Renal cortex interstitium (tissue), 11 donors: ENCODE data around the gene RPS3. TPM values are rescaled to one million over a fixed set of nuclear protein-coding genes. Genes with fewer than 3 reads are reported as not detected.

ENCODE experiments used
- DNase-seq, 11 donors: peaks; one replicate each; pipeline ENCODE4 v3.0.0-alpha.2; 2013; ENCODE audit warnings: low read depth in 9 of 11, low spot score in 4 of 11; ENCODE audit errors: extremely low read depth in 1 of 11
- polyA plus RNA-seq, 3 donors: library from polyadenylated mRNA; unstranded; fragments of 120-200 nt; gene quantifications; one replicate each; pipeline ENCODE4 v1.2.1, GENCODE V29; 2013; ENCODE audit not compliant: insufficient read length in 3 of 3

The RPS3 gene
- polyA plus RNA-seq, 3 donors = 2,435 to 2,872 (median 2,684) TPM

DNA sequence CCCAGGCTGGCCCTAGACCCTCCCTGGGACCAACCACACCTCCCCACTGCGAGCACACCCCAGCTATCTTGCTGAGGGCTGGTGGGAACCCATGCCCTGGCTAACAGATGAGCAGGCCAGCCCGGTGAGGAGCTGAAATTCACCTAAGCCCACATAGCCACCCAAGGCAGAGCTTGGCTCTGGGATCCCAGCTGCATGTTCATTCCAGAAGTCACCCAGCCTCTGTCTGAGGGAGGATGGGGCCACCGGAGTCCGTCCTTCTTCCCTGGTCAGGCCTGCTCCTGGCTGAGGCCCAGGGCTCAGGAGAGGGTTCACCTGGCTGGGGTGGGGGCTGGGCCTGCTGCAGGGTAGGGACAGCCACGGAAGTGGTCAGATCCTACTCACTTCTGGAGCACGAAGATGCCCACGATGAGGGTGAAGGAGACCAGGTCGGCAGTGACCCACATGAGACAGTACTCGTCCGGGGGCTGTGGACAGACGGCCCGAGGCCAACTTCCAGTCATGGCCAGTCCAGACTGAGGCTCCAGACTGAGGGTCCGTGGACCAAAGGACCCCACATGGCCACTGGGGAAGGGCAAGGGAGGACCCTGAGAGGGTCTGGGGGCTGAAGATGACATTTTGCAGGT is 40.3 kb downstream of the RPS3 start:
- DNase-seq = no peak

DNA sequence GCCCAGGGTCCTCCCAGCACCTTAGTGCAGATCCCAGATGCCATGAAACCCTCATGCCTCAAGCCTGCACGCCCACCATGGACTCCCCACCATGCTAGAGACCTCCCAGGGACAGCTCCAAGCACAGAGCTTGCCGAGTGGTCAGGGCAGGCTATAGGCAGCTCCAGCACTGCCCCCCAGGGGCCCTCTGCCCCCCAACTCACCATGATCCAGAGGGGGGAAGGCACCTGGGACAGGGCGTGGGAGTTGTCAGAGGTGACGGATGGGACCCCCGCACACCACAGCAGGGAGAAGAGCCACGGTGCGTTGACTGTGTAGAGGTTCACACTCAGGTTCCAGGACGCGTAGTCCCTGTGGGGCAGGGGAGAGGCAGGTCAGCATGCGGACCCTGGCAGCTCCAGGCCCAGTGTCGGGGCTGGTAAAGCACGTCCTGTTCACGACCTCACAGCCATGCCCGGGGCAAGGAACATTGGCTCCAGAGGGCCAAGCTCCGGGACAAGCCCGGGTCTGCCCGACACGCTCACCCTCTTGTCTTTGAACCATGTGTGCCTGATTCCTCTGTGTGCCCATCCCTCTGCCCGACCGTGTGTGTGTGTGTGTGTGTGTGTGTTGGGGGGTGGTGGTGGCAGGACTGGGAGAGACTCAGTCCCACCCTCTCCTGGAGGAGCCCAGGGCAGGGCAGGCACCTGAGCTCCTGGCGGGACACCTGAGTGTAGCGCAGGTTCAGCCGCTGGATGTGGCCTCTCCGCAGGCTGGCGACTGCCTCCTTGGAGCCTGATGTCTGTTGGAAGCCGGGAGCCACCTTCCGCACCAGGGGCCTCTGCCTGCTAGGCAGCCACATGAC is 41.9 kb downstream of the RPS3 start:
- no peak for DNase-seq

DNA sequence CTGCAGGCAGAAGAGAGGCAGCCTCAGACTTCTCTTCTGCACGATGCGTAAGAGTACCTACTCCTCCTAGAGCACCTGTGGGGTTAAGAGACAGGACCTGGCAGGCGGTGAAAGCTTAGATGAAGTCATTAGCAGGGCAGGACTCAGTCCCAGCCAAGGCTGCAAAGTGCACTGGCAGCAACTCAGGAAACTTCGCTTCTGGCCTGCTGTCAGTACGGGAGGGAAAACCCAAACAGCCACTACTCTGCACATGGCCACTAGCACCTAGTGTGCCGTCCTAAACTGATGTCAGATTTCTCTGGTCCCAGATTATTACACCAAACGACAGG is 42.5 kb downstream of the RPS3 start:
- no peak for DNase-seq

DNA sequence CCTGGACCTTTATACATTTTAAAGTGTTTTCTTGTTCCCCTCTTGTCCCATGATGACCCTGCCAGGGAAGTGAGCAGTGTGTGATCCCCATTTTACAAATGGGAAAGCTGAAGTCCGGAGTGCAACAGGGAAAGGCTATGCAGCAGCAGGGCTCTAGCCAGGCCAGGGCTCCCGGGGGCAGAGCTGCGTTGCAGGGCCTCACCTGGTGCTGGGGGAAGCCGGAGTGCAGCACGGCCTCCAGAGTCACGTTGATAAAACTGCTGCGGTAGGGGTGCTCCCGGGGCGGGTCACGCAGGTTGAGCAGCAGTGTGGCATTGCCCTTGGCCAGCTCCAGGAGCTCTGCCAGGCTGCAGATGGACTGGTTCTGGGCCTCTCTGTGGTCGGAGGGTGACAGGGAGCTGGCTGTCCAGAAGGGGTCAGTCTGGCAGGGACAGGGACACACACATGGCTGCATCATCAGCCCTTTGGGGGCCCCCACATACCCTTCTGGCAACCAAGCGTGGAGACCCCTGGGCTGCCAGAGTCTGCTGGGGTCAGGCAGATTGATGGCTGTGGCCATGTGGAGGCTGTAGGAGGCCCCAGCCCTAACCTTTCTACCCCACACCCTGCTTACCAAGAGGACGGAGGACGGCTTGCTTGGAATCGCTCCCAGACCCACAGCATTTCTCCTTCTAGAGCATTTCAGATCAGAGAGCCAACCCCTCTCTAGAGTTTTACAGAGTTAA is 43.0 kb downstream of the RPS3 start:
- DNase-seq = no peak

DNA sequence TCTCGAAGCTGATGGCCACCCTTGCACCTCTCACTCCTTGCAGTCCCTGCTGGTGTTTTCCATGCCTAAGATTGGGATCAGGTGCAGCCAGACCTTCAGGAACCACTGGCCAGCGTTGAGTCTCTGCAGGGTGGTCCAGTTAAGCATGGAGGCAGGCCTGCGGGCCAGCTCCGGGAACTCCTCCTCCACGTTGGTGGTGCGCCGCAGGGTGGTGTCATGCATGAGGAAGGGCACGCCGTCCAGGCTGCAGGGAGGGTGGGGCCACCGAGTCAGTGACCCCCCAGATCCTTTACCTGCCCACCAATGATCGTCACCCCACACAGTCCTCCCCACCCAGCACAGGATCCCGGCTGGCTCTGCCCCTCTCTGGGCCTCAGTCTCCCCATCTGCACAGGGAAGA is 43.7 kb downstream of the RPS3 start:
- DNase-seq = no peak

DNA sequence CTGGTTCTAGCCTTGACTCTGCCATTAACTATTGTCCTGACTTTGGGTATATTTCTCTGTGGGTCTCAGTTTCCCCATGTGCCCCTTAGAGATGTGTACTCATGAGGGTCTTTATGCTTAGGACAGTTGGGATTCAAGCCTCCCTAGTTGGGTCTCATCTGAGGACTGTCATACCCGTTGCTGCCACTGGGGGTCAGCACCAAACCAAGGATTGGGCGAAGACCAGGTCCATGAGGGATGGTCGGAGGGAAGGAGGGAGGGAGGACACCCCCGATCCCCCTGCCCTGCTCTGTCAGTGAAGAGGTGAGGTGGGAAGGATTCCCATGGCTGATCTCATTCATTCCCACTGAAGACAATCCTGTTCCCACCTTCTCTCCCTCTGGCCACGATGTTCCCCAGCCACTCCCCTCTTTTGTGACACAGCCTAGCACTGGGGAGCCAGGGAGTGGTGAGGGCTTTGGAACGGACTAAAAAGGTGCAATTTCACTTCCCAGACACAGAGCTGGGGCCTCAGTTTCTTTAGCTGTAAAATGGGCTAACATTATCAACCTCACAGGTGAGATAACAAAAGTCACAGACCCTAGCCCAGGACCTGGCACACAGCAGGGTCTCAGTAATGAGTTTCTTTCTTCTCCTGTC is 46.1 kb downstream of the RPS3 start:
- DNase-seq = peak in 5 of 11 donors; percentile 37 to 65 (median 54)

DNA sequence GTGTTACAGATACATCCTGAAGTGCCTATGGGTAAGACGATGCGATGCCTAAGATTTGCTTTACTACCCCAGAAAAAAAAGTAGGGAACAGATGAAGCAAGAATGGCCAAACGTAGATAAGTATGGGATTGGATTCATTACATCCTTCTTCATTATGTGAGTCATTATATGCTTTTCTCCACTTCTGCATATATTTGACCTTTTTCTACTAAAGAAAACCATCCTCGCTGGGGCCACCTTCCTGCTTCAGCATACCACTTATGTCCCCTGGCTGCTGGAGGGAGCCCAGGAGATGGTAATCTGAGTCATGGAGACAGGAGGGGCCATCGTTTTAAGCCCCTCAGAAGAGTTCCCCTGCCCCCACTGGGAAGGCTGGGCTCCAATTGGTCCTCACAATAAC is 48.1 kb downstream of the RPS3 start:
- DNase-seq = no peak

DNA sequence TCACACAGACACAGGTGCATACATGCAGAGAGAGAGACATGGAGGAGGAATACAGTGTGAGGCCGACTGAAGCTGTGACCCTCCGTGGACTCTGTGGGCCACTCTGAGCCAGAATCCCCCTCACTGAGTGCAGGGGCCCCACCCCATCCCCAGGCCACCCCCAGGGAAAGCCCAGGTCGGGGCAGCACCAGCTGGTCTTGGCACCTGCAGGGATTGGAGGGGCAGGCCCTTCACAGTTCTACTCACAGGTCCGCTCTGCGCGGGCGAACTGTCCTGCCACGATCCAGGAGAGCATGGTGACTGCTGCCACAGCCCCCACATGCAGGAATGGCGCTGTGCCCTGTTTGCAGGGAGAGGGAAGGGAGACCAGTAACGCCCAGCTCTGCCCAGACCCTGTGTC is 50.0 kb downstream of the RPS3 start:
- DNase-seq = no peak

DNA sequence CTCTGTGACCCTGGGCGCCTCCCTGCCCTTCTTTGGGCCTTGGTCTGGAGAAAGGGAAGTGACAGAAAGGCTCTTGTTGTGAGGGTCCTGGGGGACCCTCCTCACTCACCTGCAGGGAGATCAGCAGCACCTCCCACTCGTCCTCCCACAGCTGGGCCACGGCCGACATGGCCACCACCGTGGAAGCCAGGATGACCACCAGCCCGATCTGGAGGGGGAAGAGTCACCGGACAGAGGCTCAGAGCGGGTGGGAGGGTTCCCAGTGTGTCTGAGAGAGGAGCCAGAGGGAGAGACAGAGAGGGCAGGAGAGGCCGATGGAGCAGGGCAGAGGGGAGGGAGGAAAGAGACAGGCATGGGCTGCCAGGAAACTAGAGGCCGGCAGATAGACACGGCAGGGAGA is 50.5 kb downstream of the RPS3 start:
- DNase-seq = no peak

DNA sequence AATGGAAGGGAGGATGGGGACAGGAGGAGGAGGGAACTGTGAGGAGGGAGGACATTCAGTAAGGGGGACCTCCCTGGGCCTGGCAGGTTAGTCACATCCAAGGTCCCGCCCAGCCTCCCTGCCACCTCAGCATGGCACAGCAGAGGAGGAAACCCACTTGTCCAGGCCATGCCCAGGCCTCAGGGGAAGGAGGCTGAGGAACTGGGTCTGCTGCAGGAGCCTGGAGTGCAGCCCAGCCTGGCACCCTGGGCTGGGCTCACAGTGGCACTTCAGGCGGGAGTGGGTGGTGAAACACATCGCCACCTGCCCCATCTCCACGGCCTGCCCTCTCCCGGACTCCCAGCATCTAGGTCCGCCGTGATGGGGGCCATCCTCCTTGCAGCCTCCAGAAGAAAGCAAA is 50.9 kb downstream of the RPS3 start:
- no peak for DNase-seq

DNA sequence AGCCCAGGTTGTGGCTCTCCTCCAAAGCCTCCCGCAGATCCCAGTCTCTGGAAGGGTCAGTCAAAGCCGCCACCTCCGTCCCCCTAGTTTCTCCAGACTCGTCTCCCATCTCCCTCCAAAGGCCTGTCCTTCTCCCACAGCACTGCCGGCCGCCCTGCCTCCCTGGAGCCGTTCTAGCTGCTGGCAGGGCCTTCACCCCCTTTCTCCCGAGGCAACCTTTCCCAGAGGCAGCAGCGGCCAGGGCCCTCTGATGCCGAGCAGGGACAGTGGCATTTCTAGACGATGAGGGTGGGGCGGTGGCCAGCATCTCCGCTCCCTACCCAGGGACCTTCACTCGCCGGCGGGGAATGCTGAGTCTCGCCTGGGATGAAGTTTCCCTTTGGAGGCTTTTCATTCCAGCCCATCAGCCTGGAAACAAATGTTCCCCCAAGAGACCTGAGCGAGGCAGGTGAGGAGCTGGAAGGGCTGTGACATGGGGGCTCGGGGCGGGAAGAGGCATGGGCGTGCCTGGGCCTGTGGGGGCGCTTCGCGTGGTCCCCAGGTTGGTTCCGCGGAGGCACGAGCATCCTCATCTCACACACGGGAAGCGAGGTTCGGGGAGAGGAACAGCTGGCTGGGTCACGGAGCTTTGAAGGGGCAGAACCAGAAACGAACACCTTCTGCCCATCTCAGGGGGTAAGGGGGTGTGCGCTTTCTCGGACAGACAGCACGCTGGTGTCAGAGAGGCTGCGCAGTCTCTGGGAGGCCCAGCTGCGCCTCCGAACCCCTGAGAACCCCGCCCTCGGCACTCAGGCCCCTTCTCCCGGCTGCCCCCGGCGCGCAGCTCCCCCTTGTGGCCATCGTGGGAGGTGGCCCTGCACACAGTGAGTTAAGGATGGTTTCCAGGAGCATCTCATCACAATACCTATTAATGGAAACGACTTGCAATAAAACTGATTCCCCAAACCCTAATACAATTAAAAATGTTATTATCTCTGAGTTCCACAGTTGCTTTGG is 51.8 kb downstream of the RPS3 start:
- no peak for DNase-seq

DNA sequence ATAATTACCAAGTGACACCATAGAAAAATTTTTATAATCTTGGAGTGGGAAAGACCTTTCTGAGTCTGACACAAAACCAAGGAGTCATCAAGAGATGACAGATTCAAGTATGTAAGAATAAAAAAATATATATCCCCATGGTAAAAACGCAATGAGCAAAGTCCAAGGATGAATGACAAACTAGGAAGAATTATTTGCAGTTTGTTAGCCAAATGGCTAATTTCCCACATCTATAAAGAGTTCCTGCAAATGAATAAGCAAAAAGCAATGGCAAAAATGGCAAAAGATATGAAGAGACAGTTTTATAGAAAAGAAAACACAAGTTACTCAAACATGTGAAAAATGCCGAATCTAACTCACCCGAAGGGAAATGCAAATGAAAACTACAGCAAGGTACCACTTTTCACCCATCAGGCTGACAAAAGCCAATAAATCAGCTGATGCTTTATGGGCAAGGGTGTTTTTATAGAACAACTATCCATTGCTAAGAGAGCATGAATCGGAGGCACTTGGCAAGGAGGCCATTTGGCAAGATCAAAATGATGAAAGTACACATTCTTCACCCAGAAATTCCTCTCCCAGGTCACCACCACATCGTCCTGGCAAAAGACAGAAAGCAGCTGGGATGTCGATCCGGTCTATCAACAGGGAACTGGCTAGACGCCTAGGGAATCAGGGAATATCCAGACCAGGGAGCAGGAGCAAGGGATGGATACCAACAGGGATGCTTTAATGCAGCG is 54.8 kb downstream of the RPS3 start:
- DNase-seq = no peak

DNA sequence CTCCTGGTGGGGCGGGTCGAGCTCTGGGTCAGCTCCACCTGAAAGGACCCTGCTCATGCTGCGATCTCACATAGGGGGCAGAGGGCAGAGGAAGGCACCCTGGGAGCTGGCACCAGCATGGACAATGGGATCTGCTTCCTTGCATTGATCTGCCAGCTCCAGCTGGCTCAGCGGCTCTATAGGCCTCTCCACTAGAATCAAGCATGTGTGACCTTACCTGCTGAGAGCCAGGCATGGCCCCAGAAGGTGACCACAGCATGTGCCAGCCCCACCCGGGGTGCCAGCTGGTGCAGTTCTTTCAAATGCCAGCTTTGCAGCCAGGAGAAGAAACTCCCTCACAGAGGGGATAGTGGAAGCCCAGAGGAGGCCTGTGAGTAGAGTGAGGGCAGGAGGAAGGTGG is 55.7 kb downstream of the RPS3 start:
- DNase-seq = no peak

Other genes starting within 250 kb of the RPS3 start
- gene SLCO2B1, start 248.4 kb upstream of the RPS3 start, polyA plus RNA-seq = 10 to 100 TPM in 2 of 3 donors, 1 to 10 TPM in 1; 7.5 to 11.6 (median 11.3) TPM
- under 1 TPM; 0.06 to 0.14 (median 0.11) TPM for gene TPBGL, start 158.7 kb upstream of the RPS3 start, polyA plus RNA-seq
- 10 to 100 TPM; 18.7 to 28.6 (median 23.8) TPM for gene ARRB1, start 47.9 kb upstream of the RPS3 start, polyA plus RNA-seq
- under 1 TPM; 0.46 to 0.68 (median 0.47) TPM for gene KLHL35, start 33.7 kb downstream of the RPS3 start, polyA plus RNA-seq
- 10 to 100 TPM in 2 of 3 donors, 1 to 10 TPM in 1; 9.2 to 13.6 (median 12.1) TPM for gene GDPD5, start 126.4 kb downstream of the RPS3 start, polyA plus RNA-seq
- gene SERPINH1, start 162.7 kb downstream of the RPS3 start, polyA plus RNA-seq = 100 to 1,000 TPM; 282 to 410 (median 306) TPM